Measurements from ENCODE around the gene WIPF2.

DNA sequence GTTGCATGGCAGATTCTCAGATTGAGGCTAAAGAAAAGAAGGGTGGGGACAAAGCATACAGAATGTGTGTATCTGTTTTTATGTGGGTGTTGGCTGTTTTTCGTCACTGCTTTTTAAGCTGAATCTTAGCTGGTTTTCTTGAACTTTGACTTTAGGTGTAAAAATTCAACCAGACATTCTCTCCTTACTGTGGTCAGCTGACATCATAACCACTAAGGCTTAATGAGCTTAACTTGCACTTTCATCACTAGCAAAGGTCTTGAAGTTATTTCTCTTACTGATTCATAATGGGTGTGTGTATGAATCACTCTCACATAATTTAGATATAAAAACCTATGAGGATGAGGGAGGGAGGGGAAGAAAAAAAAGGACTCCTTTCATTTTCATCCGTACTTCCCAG is 64.6 kb downstream of the WIPF2 start:
- TF ChIP-seq, protein P1, sequence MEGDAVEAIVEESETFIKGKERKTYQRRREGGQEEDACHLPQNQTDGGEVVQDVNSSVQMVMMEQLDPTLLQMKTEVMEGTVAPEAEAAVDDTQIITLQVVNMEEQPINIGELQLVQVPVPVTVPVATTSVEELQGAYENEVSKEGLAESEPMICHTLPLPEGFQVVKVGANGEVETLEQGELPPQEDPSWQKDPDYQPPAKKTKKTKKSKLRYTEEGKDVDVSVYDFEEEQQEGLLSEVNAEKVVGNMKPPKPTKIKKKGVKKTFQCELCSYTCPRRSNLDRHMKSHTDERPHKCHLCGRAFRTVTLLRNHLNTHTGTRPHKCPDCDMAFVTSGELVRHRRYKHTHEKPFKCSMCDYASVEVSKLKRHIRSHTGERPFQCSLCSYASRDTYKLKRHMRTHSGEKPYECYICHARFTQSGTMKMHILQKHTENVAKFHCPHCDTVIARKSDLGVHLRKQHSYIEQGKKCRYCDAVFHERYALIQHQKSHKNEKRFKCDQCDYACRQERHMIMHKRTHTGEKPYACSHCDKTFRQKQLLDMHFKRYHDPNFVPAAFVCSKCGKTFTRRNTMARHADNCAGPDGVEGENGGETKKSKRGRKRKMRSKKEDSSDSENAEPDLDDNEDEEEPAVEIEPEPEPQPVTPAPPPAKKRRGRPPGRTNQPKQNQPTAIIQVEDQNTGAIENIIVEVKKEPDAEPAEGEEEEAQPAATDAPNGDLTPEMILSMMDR (IDR thresholded peaks at IDR 0.05; ENCODE audit: poor library complexity) = no peak
- TF ChIP-seq EZH2 (IDR thresholded peaks at IDR 0.05; ENCODE audit: borderline replicate concordance) (no peak), EZH2phosphoT487 (IDR thresholded peaks at IDR 0.05; ENCODE audit: low read depth, severe bottlenecking, unreplicated experiment) (no peak)

Data from hepatocyte (in vitro differentiated cells).